ENCODE results near the gene MAP2K7.
A peak's percentile ranks its signal among the peaks of the same experiment; 100 is the strongest.
"Not testable (repeated sequence)": the region's sequence is repeated elsewhere in the genome, so short reads cannot be mapped to it uniquely, and the experiment has no call there.

Gene MAP2K7

GRCh38 chr19:7932276-7932929 lies 28.7 kb downstream of the MAP2K7 start:
- no peak for DNase-seq

- DNase-seq: no peak
Measured at GRCh38 chr19:7932930-7933300, 29.2 kb downstream of the MAP2K7 start.

GRCh38 chr19:7933411-7933810 lies 29.7 kb downstream of the MAP2K7 start:
- DNase-seq: no peak

GRCh38 chr19:7933828-7934725 lies 30.4 kb downstream of the MAP2K7 start:
- DNase-seq: no peak

GRCh38 chr19:7934766-7935165 lies 31.1 kb downstream of the MAP2K7 start:
- no peak for DNase-seq

- DNase-seq: no peak
Measured at GRCh38 chr19:7940841-7941240, 37.2 kb downstream of the MAP2K7 start.

- no peak for DNase-seq
Measured at GRCh38 chr19:7941895-7942596, 38.4 kb downstream of the MAP2K7 start.

- DNase-seq: no peak
Measured at GRCh38 chr19:7942981-7943443, 39.3 kb downstream of the MAP2K7 start.

GRCh38 chr19:7943444-7944176 lies 39.9 kb downstream of the MAP2K7 start, which contains the start of gene TIMM44:
Gene TIMM44 (minus strand): TSS chr19:7943666. CDS start chr19:7943651, 15 bp downstream.
- DNase-seq: peak; percentile 93

- peak; percentile 64 for DNase-seq
Measured at GRCh38 chr19:7944177-7944761, 40.6 kb downstream of the MAP2K7 start.

- DNase-seq: no peak
Measured at GRCh38 chr19:7947939-7948338, 44.3 kb downstream of the MAP2K7 start.

- no peak for DNase-seq
Measured at GRCh38 chr19:7953060-7953459, 49.4 kb downstream of the MAP2K7 start.

GRCh38 chr19:7953576-7953975 lies 49.9 kb downstream of the MAP2K7 start:
- no peak for DNase-seq

- DNase-seq: no peak
Measured at GRCh38 chr19:7955696-7956095, 52.0 kb downstream of the MAP2K7 start.

- no peak for DNase-seq
Measured at GRCh38 chr19:7959211-7959610, 55.5 kb downstream of the MAP2K7 start.

GRCh38 chr19:7961082-7961481 lies 57.4 kb downstream of the MAP2K7 start:
- DNase-seq: not testable (repeated sequence)

- no peak for DNase-seq
Measured at GRCh38 chr19:7961920-7962626, 58.4 kb downstream of the MAP2K7 start.

- no peak for DNase-seq
Measured at GRCh38 chr19:7962644-7963268, 59.1 kb downstream of the MAP2K7 start.

GRCh38 chr19:7963566-7963965 lies 59.9 kb downstream of the MAP2K7 start:
- DNase-seq: no peak

Data from NCI-H2227 treated with DMSO at 0.1 percent for 48 hours (cell line).